ENCODE data around the gene CDC37. TPM values are rescaled to one million over a fixed set of nuclear protein-coding genes. Genes with fewer than 3 reads are reported as not detected.
"Not testable (repeated sequence)": the region's sequence is repeated elsewhere in the genome, so short reads cannot be mapped to it uniquely, and the experiment has no call there.

The CDC37 gene
- total and polyA plus RNA-seq, 2 of the 4 experiments (the other 2 are of a cell fraction): 209 to 650 TPM

GRCh38 chr19:10366950-10367512, 36.3 kb downstream of the CDC37 start:
- H2BK120ac ChIP-seq (ENCODE audit: low read depth, low read length); H3K4me2 ChIP-seq (ENCODE audit: low read depth, low read length); H2BK15ac ChIP-seq (ENCODE audit: low read depth, low read length); BruUV-seq (replicated peaks); H3K4ac ChIP-seq (ENCODE audit: low read depth, low read length); H3K27ac ChIP-seq (ENCODE audit: insufficient read depth, low read length); intact Hi-C loops (cut with micrococcal nuclease); H4K8ac ChIP-seq (ENCODE audit: low read depth in 2 of 2, low read length in 2 of 2); H3K9ac ChIP-seq (ENCODE audit: low read depth, low read length); H2BK20ac ChIP-seq (ENCODE audit: low read depth, low read length); H3K9me1 ChIP-seq (ENCODE audit: insufficient read depth, low read length); H4K5ac ChIP-seq (ENCODE audit: low read depth, low read length); H2BK5ac ChIP-seq (ENCODE audit: low read depth, low read length, poor library complexity, severe bottlenecking); H3K4me3 ChIP-seq (ENCODE audit: insufficient read depth, low read depth, low read length); H2AK5ac ChIP-seq (ENCODE audit: low read depth, low read length); dilution Hi-C loops (cut with HindIII; ENCODE audit: low sequenced_read_pairs, unreplicated experiment); CTCF ChIA-PET; H3K9me3 ChIP-seq (ENCODE audit: control insufficient read depth, insufficient read depth, low read length); H4K20me1 ChIP-seq (ENCODE audit: insufficient read depth, low read length); H3K27me3 ChIP-seq (ENCODE audit: control insufficient read depth, insufficient read depth, low read length); H3K14ac ChIP-seq (replicated peaks; ENCODE audit: low read depth, low read length); H2AK9ac ChIP-seq (replicated peaks; ENCODE audit: low read depth, low read length, poor library complexity); H3K56ac ChIP-seq (ENCODE audit: extremely low read depth, insufficient read depth, low read length); H3K18ac ChIP-seq (ENCODE audit: low read depth, low read length); DNase-seq; H3K23ac ChIP-seq (ENCODE audit: low read depth, low read length); in situ Hi-C loops (cut with MboI; ENCODE audit: low sequenced_read_pairs); H4K91ac ChIP-seq (ENCODE audit: insufficient read depth, low read depth, low read length); ATAC-seq (ENCODE audit: low read depth); H3K4me1 ChIP-seq (ENCODE audit: control insufficient read depth, insufficient read depth, low read length); H2AFZ ChIP-seq (replicated peaks; ENCODE audit: low read length, poor library complexity): not testable (repeated sequence)
- POLR2A ChIA-PET (ENCODE audit: unreplicated experiment): interaction anchor here (0.8 kb wide), 1 partner anchor 16 kb away, joined by 3 read pairs; no protein-coding TSS in a partner anchor
- peaks cover 0 to 13% of the 10 kb centered on the region in 2 experiments; a peak in 1 of 4 replicates for H3K79me1 ChIP-seq (ENCODE audit: low read depth in 1 of 2, low read length in 2 of 2)
- WGBS, 2 experiments (ENCODE audit: extremely low coverage in 2 of 2, insufficient read length in 1 of 2): no CpG with 5 or more reads among the region's 4 CpGs
- peaks cover 67% of the 10 kb centered on the region for H3K36me3 ChIP-seq (ENCODE audit: control insufficient read depth, insufficient read depth, low read length)

All from IMR-90 (cell line).